ENCODE results near the gene ACP2.

The ACP2 gene

DNA sequence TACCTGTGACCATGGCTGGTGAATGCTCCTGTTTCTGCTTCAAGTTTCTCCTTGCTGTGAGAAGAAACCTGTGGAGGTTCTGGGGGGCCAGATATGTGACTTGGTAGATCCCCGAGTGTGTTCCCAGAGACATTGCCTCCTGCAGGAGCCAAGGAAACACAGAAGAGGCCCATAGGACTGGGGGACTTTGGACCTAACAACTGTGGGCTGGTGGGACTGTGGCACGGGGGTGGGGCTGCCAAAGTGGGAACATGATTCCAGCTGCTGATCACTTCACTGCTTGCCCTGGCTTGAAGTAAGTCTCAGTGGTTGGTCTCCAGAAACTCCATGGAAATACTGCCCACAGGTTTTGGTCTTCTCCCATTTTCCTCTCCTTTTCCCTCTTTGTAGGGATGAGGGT, 5.0 kb upstream of the ACP2 start:
- H3K4me3 ChIP-seq (ENCODE audit: low read depth, low read length), result no peak overlapping the region
- no peak for DNase-seq (ENCODE audit: low read depth)
- TF ChIP-seq MYC (IDR thresholded peaks at IDR 0.05; ENCODE audit: low read depth, low read length) (no peak), POLR2A (IDR thresholded peaks at IDR 0.05; ENCODE audit: extremely low read depth, insufficient read length) (no peak)
- TF ChIP-seq, protein P1, sequence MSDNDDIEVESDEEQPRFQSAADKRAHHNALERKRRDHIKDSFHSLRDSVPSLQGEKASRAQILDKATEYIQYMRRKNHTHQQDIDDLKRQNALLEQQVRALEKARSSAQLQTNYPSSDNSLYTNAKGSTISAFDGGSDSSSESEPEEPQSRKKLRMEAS (IDR thresholded peaks at IDR 0.05; ENCODE audit: low read depth, low read length), result no peak
- TF ChIP-seq, protein P2, sequence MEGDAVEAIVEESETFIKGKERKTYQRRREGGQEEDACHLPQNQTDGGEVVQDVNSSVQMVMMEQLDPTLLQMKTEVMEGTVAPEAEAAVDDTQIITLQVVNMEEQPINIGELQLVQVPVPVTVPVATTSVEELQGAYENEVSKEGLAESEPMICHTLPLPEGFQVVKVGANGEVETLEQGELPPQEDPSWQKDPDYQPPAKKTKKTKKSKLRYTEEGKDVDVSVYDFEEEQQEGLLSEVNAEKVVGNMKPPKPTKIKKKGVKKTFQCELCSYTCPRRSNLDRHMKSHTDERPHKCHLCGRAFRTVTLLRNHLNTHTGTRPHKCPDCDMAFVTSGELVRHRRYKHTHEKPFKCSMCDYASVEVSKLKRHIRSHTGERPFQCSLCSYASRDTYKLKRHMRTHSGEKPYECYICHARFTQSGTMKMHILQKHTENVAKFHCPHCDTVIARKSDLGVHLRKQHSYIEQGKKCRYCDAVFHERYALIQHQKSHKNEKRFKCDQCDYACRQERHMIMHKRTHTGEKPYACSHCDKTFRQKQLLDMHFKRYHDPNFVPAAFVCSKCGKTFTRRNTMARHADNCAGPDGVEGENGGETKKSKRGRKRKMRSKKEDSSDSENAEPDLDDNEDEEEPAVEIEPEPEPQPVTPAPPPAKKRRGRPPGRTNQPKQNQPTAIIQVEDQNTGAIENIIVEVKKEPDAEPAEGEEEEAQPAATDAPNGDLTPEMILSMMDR (IDR thresholded peaks at IDR 0.05; ENCODE audit: low read depth, low read length), result no peak

DNA sequence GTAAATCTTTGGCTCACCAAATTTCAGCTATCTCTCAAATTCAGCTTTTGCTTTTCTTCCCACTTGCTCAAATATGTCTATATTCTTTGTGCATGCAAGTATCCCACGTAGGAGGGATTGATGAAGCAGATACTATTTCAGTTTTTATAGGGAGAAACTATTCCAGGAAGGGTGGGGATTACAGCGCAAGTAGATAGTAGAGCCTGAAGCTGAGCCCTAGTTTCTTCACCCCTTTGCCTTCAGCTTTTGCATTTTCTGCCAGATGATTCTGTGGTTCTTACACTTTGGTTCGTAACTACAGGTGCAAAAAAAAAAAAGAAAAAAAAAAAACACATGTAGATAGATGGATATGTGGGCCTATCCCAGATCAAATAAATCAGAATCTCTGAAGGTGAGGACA, 3.1 kb upstream of the ACP2 start:
- DNase-seq (ENCODE audit: low read depth), result no peak
- TF ChIP-seq, protein P1 (IDR thresholded peaks at IDR 0.05; ENCODE audit: low read depth, low read length), result no peak
- TF ChIP-seq, protein P2 (IDR thresholded peaks at IDR 0.05; ENCODE audit: low read depth, low read length), result no peak
- TF ChIP-seq POLR2A (IDR thresholded peaks at IDR 0.05; ENCODE audit: extremely low read depth, insufficient read length), result no peak
- TF ChIP-seq MYC (IDR thresholded peaks at IDR 0.05; ENCODE audit: low read depth, low read length), result no peak
- H3K4me3 ChIP-seq (ENCODE audit: low read depth, low read length), result no peak overlapping the region

DNA sequence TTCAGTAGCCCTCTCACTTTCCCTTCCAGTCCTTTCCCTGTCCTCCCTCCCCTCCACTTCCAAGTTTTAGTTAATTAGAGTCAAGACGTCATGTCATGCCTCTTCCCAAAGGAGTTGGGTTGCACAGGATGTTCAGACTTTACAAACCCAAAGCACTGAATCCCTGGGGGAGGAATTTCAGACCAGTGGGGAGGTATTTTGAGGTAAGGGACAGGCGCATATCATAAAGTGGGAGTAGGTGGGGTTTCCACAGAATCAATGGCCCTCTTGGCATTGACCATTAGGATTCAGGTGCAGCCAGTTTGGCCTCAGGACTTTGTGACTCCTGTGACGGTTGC, 733 bp upstream of the ACP2 start:
- no peak for DNase-seq (ENCODE audit: low read depth)
- no peak for TF ChIP-seq MYC (IDR thresholded peaks at IDR 0.05; ENCODE audit: low read depth, low read length)
- H3K4me3 ChIP-seq (ENCODE audit: low read depth, low read length), result peak overlapping the region; percentile 99

DNA sequence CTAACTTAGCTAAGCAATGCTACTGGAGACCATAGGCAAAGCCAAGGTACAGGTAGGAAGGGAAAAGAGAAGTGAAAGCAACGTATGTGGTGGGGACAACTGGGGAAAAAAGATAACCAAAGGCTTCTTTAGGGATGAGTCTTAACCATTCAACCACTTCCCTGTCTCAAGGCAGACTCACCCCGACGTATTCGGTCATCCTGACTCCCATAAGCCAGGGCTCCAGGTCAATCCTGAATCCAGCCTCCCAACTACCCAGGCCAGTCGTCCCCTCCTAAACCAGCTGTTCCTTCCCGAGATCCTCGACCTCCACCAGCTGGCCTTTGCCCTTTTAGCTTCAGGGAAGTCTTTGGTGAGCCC, 330 bp downstream of the ACP2 start:
- no peak for DNase-seq (ENCODE audit: low read depth)
- H3K4me3 ChIP-seq (ENCODE audit: low read depth, low read length), result peak overlapping the region; percentile 99
- no peak for TF ChIP-seq POLR2A (IDR thresholded peaks at IDR 0.05; ENCODE audit: extremely low read depth, insufficient read length)
- TF ChIP-seq, protein P1 (IDR thresholded peaks at IDR 0.05; ENCODE audit: low read depth, low read length), result no peak
- TF ChIP-seq MYC (IDR thresholded peaks at IDR 0.05; ENCODE audit: low read depth, low read length), result no peak
- TF ChIP-seq, protein P2 (IDR thresholded peaks at IDR 0.05; ENCODE audit: low read depth, low read length), result no peak

DNA sequence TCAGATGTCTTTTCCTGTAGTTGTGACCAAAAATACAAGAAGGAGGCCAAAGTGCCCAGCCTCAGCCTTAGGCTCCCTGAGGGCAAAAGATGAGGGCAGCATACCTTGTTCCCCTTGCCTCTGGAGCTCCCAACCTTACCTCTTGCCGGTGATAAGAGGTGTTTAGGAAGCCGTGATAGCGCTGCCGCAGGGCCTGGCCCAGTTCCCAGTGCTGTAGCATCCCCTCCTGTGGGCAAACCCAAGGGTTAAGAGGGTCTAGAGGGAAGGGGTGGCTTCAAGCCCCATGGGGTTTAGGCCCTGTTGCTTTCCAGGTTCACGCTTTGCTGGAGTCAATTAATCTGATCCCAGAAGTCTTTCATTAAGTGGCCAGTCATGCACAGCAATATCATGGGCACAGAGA, 1.1 kb downstream of the ACP2 start:
- no peak for DNase-seq (ENCODE audit: low read depth)
- no peak for TF ChIP-seq POLR2A (IDR thresholded peaks at IDR 0.05; ENCODE audit: extremely low read depth, insufficient read length)
- no peak for TF ChIP-seq MYC (IDR thresholded peaks at IDR 0.05; ENCODE audit: low read depth, low read length)
- TF ChIP-seq, protein P1 (IDR thresholded peaks at IDR 0.05; ENCODE audit: low read depth, low read length), result no peak
- TF ChIP-seq, protein P2 (IDR thresholded peaks at IDR 0.05; ENCODE audit: low read depth, low read length), result no peak
- H3K4me3 ChIP-seq (ENCODE audit: low read depth, low read length), result peak overlapping the region; percentile 99

DNA sequence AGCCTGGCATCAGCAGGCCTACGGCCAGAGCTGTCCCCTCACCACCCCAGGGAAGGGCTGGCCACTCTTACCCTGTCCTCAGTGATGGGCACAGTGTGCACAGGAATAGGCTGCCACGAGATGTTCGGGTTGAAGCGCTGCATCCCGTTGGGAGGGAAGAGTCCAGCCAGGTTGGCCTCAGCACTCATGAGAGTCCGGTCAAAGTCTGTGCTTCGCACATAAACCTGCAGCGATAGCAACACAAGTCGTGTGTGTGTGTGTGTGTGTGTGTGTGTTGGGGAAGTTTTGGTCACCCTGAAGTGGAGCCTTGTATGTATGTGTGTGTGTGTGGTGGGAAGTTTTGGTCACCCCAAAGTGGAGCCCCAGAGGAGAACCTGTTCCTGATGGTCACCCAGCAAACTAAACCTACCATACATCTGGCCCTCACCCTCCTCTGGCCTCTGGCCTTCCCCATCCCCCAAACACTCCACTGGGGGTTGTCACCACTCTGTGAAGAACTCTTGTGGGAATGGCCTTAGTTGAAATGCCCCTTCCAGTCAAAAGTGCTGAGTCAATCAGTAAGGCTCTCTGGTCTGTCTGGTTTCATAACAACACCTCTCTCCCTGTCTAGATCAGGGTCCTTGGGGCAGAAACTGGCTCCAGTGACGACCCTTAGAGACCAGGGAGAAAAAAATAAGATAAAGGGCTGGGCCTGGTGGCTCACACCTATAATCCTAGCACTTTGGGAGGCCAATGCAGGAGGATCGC, 2.8 kb downstream of the ACP2 start:
- DNase-seq (ENCODE audit: low read depth), result no peak
- H3K4me3 ChIP-seq (ENCODE audit: low read depth, low read length), result no peak overlapping the region
- TF ChIP-seq MYC (IDR thresholded peaks at IDR 0.05; ENCODE audit: low read depth, low read length) (no peak), POLR2A (IDR thresholded peaks at IDR 0.05; ENCODE audit: extremely low read depth, insufficient read length) (no peak)
- TF ChIP-seq, protein P1 (IDR thresholded peaks at IDR 0.05; ENCODE audit: low read depth, low read length), result no peak
- TF ChIP-seq, protein P2 (IDR thresholded peaks at IDR 0.05; ENCODE audit: low read depth, low read length), result no peak

Data from NB4 (cell line).